Measurements from ENCODE around the gene TTC8.

Gene TTC8

GRCh38 chr14:88791629-88792472, 32.6 kb upstream of the TTC8 start:
- peak overlapping the region; percentile 69 for H3K4me3 ChIP-seq (ENCODE audit: low read length)
- no peak for DNase-seq (ENCODE audit: low read depth)
- no peak for TF ChIP-seq CTCF (conservative IDR thresholded peaks at IDR 0.05; ENCODE audit: low read length)

GRCh38 chr14:88792473-88793258, 31.8 kb upstream of the TTC8 start, which contains the start of gene EML5:
Gene EML5 (minus strand): TSS chr14:88792953. CDS start chr14:88792503, 450 bp downstream.
- peak; percentile 38 for TF ChIP-seq CTCF (conservative IDR thresholded peaks at IDR 0.05; ENCODE audit: low read length)
- H3K4me3 ChIP-seq (ENCODE audit: low read length): peak within 1 kb of the TSS; percentile 69
- peak; percentile 47 for DNase-seq (ENCODE audit: low read depth)

GRCh38 chr14:88793259-88793625, 31.2 kb upstream of the TTC8 start:
- peak overlapping the region; percentile 69 for H3K4me3 ChIP-seq (ENCODE audit: low read length)
- no peak for DNase-seq (ENCODE audit: low read depth)
- no peak for TF ChIP-seq CTCF (conservative IDR thresholded peaks at IDR 0.05; ENCODE audit: low read length)

DNA sequence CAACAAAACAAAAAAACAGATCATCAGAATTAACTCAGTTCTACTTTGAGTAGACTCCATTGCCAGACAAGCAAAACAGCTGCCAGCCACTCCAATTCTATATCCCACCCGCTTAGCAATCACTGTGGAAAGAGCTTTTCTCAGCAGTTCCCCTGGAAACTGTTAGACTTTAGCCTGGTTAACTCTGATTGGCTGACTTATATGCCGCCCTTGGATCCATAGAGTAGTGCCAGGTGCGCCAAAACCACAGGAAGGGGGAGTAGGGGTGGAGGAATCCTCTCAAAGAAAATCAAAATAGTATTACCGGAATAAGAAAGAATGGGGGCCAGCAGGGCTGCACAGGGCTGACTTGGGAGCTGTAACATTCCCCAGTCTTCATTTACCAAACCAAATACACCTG, 26.3 kb upstream of the TTC8 start:
- no peak overlapping the region for H3K4me3 ChIP-seq (ENCODE audit: low read length)
- no peak for TF ChIP-seq CTCF (conservative IDR thresholded peaks at IDR 0.05; ENCODE audit: low read length)
- no peak for DNase-seq (ENCODE audit: low read depth)

- no peak for TF ChIP-seq CTCF (conservative IDR thresholded peaks at IDR 0.05; ENCODE audit: low read length)
- H3K4me3 ChIP-seq (ENCODE audit: low read length): no peak overlapping the region
- DNase-seq (ENCODE audit: low read depth): no peak
Measured at GRCh38 chr14:88799522-88799921, 24.9 kb upstream of the TTC8 start.

DNA sequence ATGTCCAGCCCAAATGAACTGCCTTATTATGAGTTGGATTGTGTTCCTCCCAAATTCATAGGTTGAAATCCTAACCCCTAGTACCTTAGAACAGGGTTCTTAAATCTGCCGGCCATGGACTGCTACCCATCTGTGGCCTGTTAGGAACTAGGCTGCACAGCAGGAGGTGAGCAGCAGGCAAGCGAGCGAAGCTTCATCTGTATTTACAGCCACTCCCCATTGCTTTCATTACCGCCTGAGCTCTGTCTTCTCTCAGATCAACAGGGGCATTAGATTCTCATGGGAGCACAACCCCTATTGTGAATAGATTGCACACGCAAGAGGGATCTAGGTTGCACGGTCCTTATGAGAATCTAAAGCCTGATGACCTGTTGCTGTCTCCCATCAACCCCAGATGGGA, 21.9 kb upstream of the TTC8 start:
- no peak for DNase-seq (ENCODE audit: low read depth)
- H3K4me3 ChIP-seq (ENCODE audit: low read length): no peak overlapping the region
- no peak for TF ChIP-seq CTCF (conservative IDR thresholded peaks at IDR 0.05; ENCODE audit: low read length)
